NK-92 treated with Interleukin-12 subunit alpha and Interleukin-12 subunit beta, amount 100 ng/mL, for 24 hours (cell line): Measurements from ENCODE around the gene EPHA4.

Source experiments
- DNase-seq: peaks from one replicate; lab custom pipeline; 2025; lab: John Stamatoyannopoulos, UW

EPHA4 gene

GRCh38 chr2:221503965-221504364 is 68.1 kb downstream of the EPHA4 start:
- DNase-seq = no peak

GRCh38 chr2:221502270-221503010 is 69.7 kb downstream of the EPHA4 start:
- no peak for DNase-seq

DNA sequence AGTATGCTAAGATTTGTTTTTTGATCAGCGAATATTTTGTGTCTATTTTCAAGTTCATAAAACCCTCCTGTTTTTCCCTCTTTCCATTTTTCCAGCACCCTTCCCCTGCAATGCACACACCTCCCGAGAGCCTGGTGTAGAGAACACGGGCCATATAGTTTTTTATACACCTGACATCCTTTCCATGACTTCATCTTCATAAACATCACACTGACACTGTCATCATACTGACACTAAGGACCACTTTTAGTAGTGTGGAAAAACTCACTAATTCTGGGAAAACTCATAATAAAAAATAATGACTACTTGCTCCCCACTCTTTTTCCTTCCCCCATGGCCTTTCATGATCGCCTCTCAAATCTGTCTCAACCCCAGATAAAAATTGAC is 70.2 kb downstream of the EPHA4 start:
- DNase-seq = no peak

- no peak for DNase-seq
Observed at GRCh38 chr2:221501210-221501882, 70.8 kb downstream of the EPHA4 start.

DNA sequence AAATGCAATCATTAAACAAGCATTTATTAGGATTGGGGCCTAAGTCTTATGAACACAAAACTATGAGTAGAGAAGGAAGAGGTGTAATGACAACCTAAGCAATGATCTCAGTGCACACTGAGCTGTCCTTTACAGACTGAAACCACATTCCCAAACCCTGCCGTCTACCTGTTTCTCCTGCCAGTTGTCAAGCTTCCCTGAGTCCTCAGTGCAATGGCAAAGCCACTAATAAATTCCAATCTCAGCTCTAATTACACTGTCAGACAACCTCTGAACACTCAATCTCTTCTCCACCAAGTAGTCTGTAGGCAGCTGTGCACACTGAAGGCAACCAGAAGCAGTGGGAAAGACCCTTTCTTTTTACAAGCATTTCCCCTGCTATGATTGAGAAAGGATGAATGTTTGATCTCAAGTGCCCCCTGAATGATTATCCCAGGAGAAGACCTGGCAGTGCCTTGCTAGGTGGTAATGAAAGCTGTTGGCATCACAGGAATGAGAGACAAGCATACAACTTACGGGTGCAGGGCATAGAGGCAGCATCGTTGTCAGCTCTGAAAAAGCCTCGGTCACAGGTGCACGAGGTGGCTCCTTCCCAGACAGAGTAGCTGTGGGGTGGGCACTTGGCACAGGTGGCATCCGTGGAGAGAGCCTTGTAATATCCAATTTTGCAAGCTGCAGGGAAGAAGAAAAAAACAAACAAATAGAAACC is 71.4 kb downstream of the EPHA4 start:
- DNase-seq = no peak

GRCh38 chr2:221495731-221496130 is 76.4 kb downstream of the EPHA4 start:
- DNase-seq = no peak

GRCh38 chr2:221494556-221494955 is 77.5 kb downstream of the EPHA4 start:
- no peak for DNase-seq

- no peak for DNase-seq
Observed at GRCh38 chr2:221493391-221493790, 78.7 kb downstream of the EPHA4 start.

GRCh38 chr2:221492636-221493035 is 79.5 kb downstream of the EPHA4 start:
- DNase-seq = no peak

DNA sequence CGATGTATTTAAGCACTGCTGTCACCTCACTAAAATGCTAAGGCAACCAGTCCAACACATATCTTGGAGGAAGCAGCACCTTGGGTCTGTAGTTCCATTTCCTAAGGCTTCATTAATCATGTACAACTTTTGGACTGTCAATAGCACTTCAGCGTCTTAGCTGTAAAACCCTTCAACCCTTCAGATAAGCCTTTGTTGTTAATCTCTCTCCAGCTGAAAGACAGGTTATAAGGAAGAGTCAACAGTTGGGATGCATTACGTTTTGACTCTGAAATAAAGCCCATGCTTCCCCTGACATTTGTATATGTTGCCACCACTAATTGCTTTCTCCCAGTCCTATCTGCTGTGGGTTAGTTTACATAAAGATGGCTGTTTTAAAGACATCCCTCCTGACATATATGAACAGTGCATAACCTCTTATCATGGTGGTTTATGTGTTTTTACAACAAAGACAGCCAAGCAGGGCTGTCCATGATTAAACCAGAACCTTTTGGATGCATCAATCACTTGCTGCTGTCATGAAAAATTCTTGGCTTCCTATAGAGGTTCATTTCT is 81.5 kb downstream of the EPHA4 start:
- no peak for DNase-seq

DNA sequence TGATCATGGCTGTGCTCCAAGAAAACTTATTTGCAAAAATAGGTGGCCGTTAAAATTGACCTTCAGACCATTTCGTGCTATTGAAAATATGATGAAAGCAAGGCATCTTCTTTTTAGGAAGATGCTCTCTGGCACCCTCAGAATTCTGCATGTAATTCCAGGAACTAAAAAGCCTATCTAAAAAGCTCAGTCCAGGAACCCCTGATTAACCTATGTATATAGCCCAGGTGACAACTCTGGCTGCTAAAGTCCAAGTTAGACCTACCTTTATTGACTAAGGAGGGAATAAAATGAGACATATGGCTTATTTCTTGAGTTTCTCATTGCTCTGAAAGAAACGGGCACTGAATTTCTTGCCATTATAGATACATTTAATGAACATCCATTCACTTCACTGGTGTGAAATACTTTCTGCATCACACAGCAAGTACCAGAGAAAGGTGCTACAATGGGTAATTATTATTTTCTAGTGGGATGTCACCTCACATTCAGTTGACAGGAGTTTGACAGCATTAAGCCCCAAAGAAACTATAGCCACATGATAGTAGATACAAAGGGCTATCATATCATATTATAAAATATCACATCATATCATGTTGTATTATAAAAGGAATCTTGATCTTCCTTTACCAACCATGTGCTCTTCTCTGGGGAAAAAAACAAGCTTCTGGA is 83.8 kb downstream of the EPHA4 start:
- no peak for DNase-seq

DNA sequence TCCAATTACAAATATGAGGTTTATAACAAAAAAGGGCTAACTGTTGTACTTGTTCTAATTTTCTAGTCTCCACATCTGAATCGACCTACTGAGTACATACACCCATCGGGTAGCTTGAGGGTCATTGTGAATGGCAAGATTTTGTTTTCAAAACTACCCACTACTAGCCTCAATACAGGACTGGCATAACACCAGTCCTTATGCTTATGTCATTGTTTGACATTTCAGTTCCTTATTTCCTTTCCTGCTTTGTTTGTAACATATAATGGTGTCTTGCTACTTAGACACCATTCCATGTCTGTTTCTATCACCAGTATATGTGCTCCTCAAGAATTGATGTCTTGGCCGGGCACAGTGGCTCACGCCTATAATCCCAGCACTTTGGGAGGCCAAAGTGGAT is 86.0 kb downstream of the EPHA4 start:
- no peak for DNase-seq

DNA sequence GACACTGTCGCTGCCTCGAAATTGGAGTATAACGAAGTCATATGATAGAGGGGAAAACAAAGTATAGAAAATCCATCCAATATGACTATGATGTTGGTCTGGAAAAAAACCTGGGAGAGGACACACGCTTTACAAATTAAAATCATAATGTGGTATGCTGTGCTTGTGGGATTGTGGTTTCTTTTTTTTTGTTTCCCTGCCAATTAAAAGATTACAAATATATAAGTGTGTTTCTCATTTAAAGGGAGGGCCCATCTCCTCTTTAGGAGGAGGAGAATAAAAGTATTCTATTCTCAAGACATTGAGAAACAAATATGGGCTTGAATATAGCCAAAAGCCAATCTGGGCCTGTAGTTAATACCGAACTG is 86.6 kb downstream of the EPHA4 start:
- no peak for DNase-seq

DNA sequence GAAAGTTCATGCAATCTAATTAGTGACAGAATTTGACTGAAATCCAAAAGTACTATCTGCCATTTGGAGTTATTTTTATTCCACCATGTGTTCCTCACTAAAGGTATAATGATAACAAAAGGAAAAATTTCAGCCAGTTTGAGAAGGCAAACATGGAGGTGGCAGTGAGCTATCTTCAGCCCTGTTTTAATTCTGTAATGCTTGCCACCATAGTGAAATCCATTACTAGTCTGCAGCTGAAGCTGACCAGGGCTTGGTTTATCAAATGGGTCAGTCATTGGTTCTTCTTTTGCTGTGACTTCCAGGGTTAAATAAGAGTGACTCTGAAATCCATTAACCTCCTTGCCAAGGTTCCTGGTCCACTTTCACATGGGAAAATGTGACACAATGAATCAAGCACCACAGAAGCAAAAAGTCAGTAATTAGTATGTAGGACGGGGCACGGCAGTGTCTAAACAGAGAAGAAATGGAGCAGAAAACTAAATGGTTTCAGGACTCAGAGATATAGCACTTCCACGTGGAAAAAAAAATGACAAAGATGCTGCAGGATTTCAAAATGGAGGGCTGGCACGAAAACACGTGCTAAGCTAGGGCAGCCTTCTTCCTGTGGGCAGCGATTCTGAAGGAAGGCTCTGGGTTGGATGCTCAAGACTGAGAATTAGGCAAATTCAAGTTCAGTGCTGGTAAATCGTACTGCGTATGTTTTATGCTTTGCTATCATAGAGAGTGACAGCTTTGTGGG is 87.2 kb downstream of the EPHA4 start:
- DNase-seq = no peak

DNA sequence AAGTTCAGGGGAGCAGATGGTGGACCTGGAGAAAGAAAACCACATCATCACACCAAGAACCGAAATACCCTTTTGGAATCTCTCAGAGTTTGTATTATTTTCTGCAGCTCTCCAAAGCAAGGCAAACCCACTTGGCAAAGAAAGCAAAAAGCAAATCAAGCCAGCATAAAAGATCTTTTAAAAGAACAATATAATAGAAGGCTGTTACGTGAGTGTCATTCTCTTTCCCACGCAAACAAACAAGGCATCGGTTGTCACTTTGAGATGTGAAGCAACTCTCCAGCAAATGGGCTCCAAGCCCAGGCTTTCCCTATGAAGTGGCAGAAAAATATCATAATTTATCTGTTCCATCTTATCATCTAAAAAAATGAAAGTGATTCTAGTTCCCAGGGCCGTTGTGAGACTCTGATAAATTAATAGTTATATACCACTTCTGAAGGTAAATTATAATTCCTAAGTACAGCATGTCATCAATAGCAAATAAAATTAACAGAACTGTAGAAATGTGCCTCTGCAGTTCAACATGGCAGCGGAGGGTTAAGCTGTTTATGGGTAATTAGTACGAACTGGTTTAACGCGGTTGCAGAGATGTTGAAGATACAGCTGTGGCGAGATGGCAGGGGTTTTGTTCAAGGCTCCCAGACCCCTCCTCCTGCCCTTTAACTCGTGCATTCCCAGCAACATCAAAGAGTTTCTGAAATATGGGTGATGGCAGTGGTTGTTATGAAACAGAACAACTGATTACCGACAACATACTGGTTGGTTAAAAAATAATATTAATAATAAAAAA is 89.2 kb downstream of the EPHA4 start:
- DNase-seq = no peak

- DNase-seq = no peak
Observed at GRCh38 chr2:221480821-221481220, 91.3 kb downstream of the EPHA4 start.

DNA sequence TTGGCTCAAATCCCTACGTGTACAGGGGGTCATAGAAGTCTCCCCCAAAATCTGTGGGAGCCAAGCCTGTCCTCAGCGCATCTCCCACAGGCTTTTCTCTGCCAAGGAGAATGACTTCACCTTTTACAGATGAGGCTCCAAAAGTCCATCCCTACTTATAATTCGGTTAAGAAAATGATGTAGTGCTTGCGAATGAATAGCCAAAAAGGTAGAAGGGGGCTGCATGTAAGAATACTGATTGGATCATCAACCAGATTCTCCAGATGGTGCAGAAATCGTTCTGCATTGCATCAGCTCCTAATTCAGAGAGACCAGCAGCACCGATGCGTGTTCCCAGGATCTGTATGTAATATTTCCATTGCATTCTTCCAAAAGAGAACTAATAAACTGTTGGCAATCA is 91.9 kb downstream of the EPHA4 start:
- DNase-seq = no peak

GRCh38 chr2:221478485-221478863 is 93.6 kb downstream of the EPHA4 start:
- DNase-seq = no peak

GRCh38 chr2:221477714-221478484 is 94.2 kb downstream of the EPHA4 start:
- DNase-seq = no peak

DNA sequence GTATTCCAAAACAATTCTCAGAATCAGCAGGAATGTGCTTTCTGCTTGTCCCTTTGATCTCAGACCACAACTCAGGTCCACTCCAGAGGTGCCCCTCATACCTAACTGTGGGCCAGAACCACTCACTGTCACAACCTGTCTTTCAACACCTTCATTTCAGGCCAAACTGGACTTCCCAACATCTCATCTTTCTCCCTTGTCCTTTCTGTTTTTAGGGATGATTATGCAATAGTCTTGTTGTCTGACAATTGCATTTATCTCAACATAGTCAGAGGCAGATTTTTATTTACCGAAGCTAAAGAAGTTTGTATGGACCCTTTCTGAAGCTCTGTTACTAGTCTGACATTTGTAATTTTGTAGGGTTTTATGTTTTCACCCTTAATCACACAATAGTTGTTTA is 95.9 kb downstream of the EPHA4 start:
- no peak for DNase-seq
